Retinal pigment epithelial cell (primary cell): ENCODE data around the gene RASA1.
"Not testable (repeated sequence)": the region's sequence is repeated elsewhere in the genome, so short reads cannot be mapped to it uniquely, and the experiment has no call there.

Experiments used
- DNase-seq: peaks from one replicate; pipeline ENCODE4 v3.0.0-alpha.2; 2010; ENCODE audit warnings: low read depth
- H3K4me3 ChIP-seq: 2 replicates; pipeline ENCODE4 v1.5.1; 2011; ENCODE audit warnings: mild to moderate bottlenecking, low read length, control low read depth, moderate library complexity
- CTCF ChIP-seq: conservative IDR thresholded peaks from 2 replicates; pipeline ENCODE4 v1.5.1; 2011; ENCODE audit warnings: low read depth, low read length, control low read depth, inconsistent platforms

RASA1 gene

GRCh38 chr5:87302061-87302460 is 34.4 kb downstream of the RASA1 start:
- TF ChIP-seq CTCF, result no peak
- no peak for DNase-seq
- H3K4me3 ChIP-seq, result no peak overlapping the region

- H3K4me3 ChIP-seq, result no peak overlapping the region
- no peak for TF ChIP-seq CTCF
- no peak for DNase-seq
Measured at GRCh38 chr5:87303324-87303723, 35.6 kb downstream of the RASA1 start.

- not testable (repeated sequence) for DNase-seq, H3K4me3 ChIP-seq
Measured at GRCh38 chr5:87306090-87306489, 38.4 kb downstream of the RASA1 start.

GRCh38 chr5:87307796-87308423 is 40.2 kb downstream of the RASA1 start:
- DNase-seq, result no peak

GRCh38 chr5:87311405-87312279 is 44.0 kb downstream of the RASA1 start:
- DNase-seq, result no peak
- H3K4me3 ChIP-seq, result no peak overlapping the region
- no peak for TF ChIP-seq CTCF

More at GRCh38 chr5:87307796-87308423, 40.2 kb downstream of the RASA1 start:
- H3K4me3 ChIP-seq, result no peak overlapping the region
- no peak for TF ChIP-seq CTCF

- no peak for DNase-seq
- TF ChIP-seq CTCF, result no peak
- H3K4me3 ChIP-seq, result no peak overlapping the region
Measured at GRCh38 chr5:87313216-87313615, 45.5 kb downstream of the RASA1 start.

GRCh38 chr5:87319469-87319868 is 51.8 kb downstream of the RASA1 start:
- H3K4me3 ChIP-seq, result no peak overlapping the region
- no peak for DNase-seq
- TF ChIP-seq CTCF, result no peak
